GM23338 (cell line): ENCODE data around the gene MTFR1L. TPM values are rescaled to one million over a fixed set of nuclear protein-coding genes. Genes with fewer than 3 reads are reported as not detected.

Experiments used
- ETS1 ChIP-seq: IDR thresholded peaks from 2 replicates; pipeline ENCODE4 v1.6.1; 2016; ENCODE audit warnings: antibody characterized with exemption
- ZNF462 ChIP-seq: fragments of 250-450 bp; sonication (Bioruptor Pico); IDR thresholded peaks from 2 replicates; pipeline ENCODE4 v1.5.0; 2020; ENCODE audit warnings: mild to moderate bottlenecking, moderate library complexity
- polyA plus RNA-seq: library from polyadenylated mRNA; unstranded; fragments of >200 nt; fragmentation: Nextera tagmentation; extraction: Ambion mirVana; gene quantifications from 2 replicates; pipeline ENCODE4 v1.2.1, GENCODE V29; 2016
- total RNA-seq: library from RNA; depleted of rRNA; stranded (reverse); fragments of >200 nt; shearing (Covaris generic); gene quantifications from 2 replicates; pipeline ENCODE4 v1.2.3, GENCODE V29; 2014
- TF ChIP-seq, protein P1 (sequence below): IDR thresholded peaks from one replicate; pipeline ENCODE4 v1.6.1; 2018; ENCODE audit warnings: antibody characterized with exemption; ENCODE audit not compliant: unreplicated experiment

Gene MTFR1L
- total and polyA plus RNA-seq, 2 experiments from 2014 or later: 14.8 to 22.7 TPM

DNA sequence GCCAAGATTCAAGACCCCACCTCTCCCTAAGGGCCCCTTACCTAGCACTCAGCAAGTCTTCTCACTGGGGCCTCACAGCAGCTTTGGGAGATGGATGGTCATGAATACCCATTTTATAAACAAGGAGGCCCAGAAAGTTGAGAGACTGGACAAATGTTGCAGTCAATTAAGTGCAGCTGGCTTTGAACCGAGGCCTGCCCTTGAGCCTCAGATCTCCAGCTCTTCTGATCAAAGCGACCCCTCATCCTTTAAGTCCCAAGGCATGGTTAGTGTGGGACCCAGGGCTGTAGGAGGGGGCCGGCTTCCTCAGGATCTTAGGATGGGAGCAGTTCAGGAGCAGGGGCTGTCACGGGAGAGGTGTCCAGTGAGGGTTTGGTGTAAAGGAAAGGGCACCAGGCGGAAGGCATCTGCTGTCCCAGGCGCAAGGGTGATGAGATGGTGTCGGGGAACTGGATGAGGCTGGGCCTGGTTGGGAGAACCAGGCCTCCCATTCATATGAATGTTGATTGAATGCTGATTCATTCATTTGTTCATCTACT lies 5.1 kb upstream of the MTFR1L start (continued):
- TF ChIP-seq ZNF462 (CRISPR knock-in tag) (no peak), ETS1 (no peak)
- TF ChIP-seq, protein P1, sequence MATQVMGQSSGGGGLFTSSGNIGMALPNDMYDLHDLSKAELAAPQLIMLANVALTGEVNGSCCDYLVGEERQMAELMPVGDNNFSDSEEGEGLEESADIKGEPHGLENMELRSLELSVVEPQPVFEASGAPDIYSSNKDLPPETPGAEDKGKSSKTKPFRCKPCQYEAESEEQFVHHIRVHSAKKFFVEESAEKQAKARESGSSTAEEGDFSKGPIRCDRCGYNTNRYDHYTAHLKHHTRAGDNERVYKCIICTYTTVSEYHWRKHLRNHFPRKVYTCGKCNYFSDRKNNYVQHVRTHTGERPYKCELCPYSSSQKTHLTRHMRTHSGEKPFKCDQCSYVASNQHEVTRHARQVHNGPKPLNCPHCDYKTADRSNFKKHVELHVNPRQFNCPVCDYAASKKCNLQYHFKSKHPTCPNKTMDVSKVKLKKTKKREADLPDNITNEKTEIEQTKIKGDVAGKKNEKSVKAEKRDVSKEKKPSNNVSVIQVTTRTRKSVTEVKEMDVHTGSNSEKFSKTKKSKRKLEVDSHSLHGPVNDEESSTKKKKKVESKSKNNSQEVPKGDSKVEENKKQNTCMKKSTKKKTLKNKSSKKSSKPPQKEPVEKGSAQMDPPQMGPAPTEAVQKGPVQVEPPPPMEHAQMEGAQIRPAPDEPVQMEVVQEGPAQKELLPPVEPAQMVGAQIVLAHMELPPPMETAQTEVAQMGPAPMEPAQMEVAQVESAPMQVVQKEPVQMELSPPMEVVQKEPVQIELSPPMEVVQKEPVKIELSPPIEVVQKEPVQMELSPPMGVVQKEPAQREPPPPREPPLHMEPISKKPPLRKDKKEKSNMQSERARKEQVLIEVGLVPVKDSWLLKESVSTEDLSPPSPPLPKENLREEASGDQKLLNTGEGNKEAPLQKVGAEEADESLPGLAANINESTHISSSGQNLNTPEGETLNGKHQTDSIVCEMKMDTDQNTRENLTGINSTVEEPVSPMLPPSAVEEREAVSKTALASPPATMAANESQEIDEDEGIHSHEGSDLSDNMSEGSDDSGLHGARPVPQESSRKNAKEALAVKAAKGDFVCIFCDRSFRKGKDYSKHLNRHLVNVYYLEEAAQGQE: no peak
